Inferior parietal cortex (tissue), 1 donor: ENCODE measurements around the gene LRGUK.

ENCODE experiments used
- DNase-seq: peaks from one replicate; pipeline ENCODE4 v3.0.0-alpha.2; 2016; ENCODE audit errors: extremely low spot score

Gene LRGUK

GRCh38 chr7:134298902-134299683 is 172.0 kb downstream of the LRGUK start:
- DNase-seq: peak; percentile 85

- DNase-seq: no peak
These were observed 173.8 kb downstream of the LRGUK start for GRCh38 chr7:134300988-134301387.

- no peak for DNase-seq
These were observed 174.5 kb downstream of the LRGUK start for GRCh38 chr7:134301592-134301991.

- DNase-seq: no peak
These were observed 175.0 kb downstream of the LRGUK start for GRCh38 chr7:134302120-134302519.

DNA sequence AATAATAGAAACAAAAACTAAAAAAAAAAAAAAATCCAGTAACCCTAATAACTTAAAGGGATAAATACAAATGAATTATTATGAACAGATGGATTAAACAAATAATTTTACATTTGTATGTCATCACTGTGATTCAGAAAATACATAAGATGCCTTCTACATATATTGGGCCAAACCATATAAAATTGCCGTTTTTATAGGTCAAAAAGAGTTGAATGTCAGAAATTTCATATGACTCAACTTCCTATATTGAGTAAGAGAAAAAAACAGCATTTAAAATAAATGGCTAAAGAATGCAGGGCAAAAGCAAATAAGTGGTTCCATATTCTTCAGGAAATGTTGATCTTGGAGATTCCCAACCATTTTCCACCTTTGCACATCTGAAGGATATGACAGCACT is 180.2 kb downstream of the LRGUK start:
- no peak for DNase-seq

DNA sequence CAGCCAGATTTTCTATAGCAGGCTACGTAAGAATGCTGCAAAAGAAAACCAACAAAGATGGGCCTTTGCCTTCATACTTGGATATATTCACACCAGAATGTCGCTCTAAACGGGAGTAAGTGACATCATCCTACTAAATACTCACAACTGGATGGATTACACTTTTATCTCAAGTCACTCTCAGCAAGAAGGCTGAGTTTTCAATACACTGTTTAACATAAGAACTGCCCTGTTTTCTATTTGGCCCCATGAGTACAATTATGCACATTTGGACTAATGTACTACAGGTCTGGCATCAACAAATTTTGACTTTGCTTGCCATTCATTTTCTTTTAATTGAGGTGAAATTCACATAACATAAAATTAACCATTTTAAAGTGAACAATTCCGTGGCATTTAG is 181.4 kb downstream of the LRGUK start:
- no peak for DNase-seq

GRCh38 chr7:134311807-134312206 is 184.7 kb downstream of the LRGUK start:
- no peak for DNase-seq

GRCh38 chr7:134312717-134313116 is 185.6 kb downstream of the LRGUK start:
- no peak for DNase-seq

DNA sequence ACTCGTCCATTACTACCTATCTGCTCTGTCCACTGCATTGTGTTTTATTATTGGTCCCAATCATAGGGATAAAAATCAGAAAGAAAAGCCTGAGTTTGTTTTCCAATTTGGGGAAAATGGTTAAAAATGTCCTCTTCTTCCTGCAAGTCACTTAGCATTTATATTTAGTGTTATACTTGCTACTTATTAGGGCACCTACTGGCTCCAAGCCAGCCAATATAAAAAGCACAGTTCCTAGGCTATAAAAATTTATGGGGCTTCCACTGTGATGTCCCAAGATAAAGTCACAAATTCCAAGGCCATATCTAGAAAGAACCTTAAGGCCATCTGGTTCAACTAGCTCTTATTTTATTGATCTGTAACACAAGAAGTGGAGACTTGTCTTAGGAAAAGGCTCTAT is 186.4 kb downstream of the LRGUK start:
- no peak for DNase-seq
